Parathyroid adenoma (tissue), 2 donors: ENCODE measurements around the gene PIF1.

Source experiments
- H2AFZ ChIP-seq: fragments of 300-600 bp; sonication (generic); one replicate; pipeline ENCODE4 v1.7.0; 2017; ENCODE audit warnings: antibody characterized with exemption, mild to moderate bottlenecking
- H3K27ac ChIP-seq: fragments of 300-600 bp; sonication (generic); one replicate; pipeline ENCODE4 v1.7.0; 2017
- H3K27me3 ChIP-seq: fragments of 300-600 bp; sonication (generic); one replicate; pipeline ENCODE4 v1.7.0; 2017; ENCODE audit warnings: low read length; ENCODE audit not compliant: control insufficient read depth, insufficient read depth
- H3K36me3 ChIP-seq: fragments of 300-600 bp; sonication (generic); one replicate; pipeline ENCODE4 v1.7.0; 2017; ENCODE audit warnings: low read length; ENCODE audit not compliant: control insufficient read depth, insufficient read depth
- H3K4me1 ChIP-seq: fragments of 300-600 bp; sonication (generic); one replicate; pipeline ENCODE4 v1.7.0; 2017; ENCODE audit warnings: control low read depth
- H3K4me2 ChIP-seq: fragments of 300-600 bp; sonication (generic); one replicate; pipeline ENCODE4 v1.7.0; 2017; ENCODE audit warnings: low read length
- H3K4me3 ChIP-seq: fragments of 300-600 bp; sonication (generic); one replicate; pipeline ENCODE4 v1.7.0; 2017; ENCODE audit warnings: low read depth, low read length
- H3K79me2 ChIP-seq: fragments of 300-600 bp; sonication (generic); one replicate; pipeline ENCODE4 v1.7.0; 2017; ENCODE audit warnings: control low read depth
- H3K9ac ChIP-seq: fragments of 300-600 bp; sonication (generic); one replicate; pipeline ENCODE4 v1.7.0; 2017; ENCODE audit warnings: mild to moderate bottlenecking
- H3K9me3 ChIP-seq: fragments of 300-600 bp; sonication (generic); one replicate; pipeline ENCODE4 v1.7.0; 2017; ENCODE audit warnings: low read length; ENCODE audit not compliant: control insufficient read depth
- TF ChIP-seq, protein P1 (sequence below): fragments of 300-600 bp; sonication (generic); IDR thresholded peaks from one replicate; pipeline ENCODE4 v1.7.0; 2017; ENCODE audit warnings: antibody characterized with exemption, mild to moderate bottlenecking
- donor health status: primary hyperparathyroidism.

Gene PIF1

DNA sequence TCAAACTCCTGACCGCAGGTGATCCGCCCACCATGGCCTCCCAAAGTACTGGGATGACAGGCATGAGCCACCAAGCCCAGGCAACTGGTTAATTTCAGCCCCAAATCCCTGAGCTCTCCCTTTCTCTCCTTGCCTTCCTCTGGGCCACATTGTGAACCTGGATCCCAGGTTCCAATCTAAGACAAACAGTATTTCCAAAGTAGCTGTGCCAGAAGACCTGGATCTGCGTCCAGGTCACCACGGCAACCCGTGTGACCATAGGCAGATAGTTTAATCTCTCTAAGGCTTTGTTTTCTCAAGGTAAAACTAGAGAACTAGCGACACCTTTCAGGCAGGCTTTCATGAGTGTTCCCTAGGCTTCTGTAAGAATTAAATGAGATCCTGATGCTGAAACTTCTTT is 44.1 kb downstream of the PIF1 start:
- Histone ChIP-seq H3K9ac (no peak overlapping the region), H3K4me1 (no peaks in the 10 kb centered on the region), H3K4me3 (no peak overlapping the region), H2AFZ (no peak overlapping the region), H3K36me3 (no peaks in the 10 kb centered on the region), H3K4me2 (no peak overlapping the region), H3K27ac (no peak overlapping the region), H3K9me3 (no peaks in the 10 kb centered on the region), H3K27me3 (no peaks in the 10 kb centered on the region), H3K79me2 (no peaks in the 10 kb centered on the region)
- TF ChIP-seq, protein P1, sequence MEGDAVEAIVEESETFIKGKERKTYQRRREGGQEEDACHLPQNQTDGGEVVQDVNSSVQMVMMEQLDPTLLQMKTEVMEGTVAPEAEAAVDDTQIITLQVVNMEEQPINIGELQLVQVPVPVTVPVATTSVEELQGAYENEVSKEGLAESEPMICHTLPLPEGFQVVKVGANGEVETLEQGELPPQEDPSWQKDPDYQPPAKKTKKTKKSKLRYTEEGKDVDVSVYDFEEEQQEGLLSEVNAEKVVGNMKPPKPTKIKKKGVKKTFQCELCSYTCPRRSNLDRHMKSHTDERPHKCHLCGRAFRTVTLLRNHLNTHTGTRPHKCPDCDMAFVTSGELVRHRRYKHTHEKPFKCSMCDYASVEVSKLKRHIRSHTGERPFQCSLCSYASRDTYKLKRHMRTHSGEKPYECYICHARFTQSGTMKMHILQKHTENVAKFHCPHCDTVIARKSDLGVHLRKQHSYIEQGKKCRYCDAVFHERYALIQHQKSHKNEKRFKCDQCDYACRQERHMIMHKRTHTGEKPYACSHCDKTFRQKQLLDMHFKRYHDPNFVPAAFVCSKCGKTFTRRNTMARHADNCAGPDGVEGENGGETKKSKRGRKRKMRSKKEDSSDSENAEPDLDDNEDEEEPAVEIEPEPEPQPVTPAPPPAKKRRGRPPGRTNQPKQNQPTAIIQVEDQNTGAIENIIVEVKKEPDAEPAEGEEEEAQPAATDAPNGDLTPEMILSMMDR: no peak

DNA sequence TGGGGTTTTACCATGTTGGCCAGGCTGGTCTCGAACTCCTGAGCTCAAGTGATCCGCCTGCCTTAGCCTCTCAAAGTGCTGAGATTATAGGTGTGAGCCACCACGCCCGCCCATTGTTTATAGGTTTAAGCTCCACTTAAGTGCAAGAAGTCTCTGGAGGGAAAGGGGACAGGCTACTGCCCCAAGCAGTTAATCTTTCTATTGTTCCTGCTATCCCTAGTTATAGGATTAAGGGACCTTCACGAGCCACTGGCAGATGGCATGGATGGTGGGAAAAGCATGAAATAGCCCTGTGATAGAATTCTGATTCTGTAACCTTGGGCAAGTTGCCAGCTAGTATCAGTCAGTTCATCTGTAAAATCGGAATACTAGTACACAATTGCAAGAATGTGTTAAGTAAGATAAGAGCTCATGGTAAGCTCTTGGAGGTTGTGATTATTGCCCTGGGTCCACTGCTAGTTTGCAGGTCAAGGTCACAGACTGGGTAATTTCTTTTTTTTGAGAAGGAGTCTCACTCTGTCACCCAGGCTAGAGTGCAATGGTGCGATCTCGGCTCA is 44.8 kb downstream of the PIF1 start:
- Histone ChIP-seq H3K4me3 (no peak overlapping the region), H2AFZ (no peak overlapping the region), H3K79me2 (no peaks in the 10 kb centered on the region), H3K9ac (no peak overlapping the region), H3K4me2 (no peak overlapping the region), H3K4me1 (no peaks in the 10 kb centered on the region), H3K27me3 (no peaks in the 10 kb centered on the region), H3K9me3 (no peaks in the 10 kb centered on the region), H3K36me3 (no peaks in the 10 kb centered on the region), H3K27ac (no peak overlapping the region)
- TF ChIP-seq, protein P1: no peak

DNA sequence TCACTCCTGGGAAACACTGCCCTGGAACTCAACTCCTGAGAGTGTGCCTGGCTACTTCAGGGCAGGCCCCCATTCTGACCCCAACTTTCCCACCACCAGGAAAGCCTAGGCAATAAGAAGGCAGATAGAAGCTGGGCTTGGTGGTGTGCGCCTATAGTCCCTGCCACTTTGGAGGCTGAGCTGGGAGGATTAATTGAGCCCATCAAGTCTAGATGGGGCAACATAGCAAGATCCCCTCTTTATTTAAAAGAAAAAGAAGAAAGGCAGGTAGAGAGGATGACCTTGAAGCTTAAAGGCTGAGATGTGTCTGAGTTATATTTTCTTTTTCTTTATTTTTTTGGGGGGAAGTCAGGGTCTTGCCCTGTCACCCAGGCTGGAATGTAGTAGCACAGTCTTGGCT is 45.8 kb downstream of the PIF1 start:
- no peak overlapping the region for H3K4me2 ChIP-seq
- no peak overlapping the region for H3K4me3 ChIP-seq
- no peaks in the 10 kb centered on the region for H3K4me1 ChIP-seq
- TF ChIP-seq, protein P1: no peak
- no peak overlapping the region for H3K27ac ChIP-seq
- no peaks in the 10 kb centered on the region for H3K79me2 ChIP-seq
- no peaks in the 10 kb centered on the region for H3K27me3 ChIP-seq
- H3K9ac ChIP-seq: no peak overlapping the region
- H3K9me3 ChIP-seq: no peaks in the 10 kb centered on the region
- H3K36me3 ChIP-seq: no peaks in the 10 kb centered on the region
- no peak overlapping the region for H2AFZ ChIP-seq

DNA sequence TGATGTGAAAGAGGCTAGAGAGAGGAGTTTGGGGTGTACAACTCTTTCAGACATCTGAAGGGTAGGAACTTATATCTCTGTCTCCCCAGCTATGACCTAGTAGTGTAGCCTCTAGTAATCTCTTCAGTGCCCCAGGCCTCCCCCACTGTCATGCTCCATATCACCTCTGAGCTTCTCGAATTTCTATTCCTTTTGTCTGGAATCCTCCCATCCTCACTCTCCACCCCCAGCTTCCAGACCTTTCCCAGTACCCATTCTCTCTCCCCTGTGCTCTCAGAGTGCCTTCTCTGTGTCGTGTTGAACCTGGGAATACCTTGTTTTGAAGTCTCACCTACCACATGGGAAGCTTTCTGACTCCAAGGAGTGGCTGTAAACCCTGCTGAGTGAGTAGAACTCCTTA is 46.4 kb downstream of the PIF1 start:
- Histone ChIP-seq H3K36me3 (no peaks in the 10 kb centered on the region), H3K27ac (no peak overlapping the region), H3K4me2 (no peak overlapping the region), H3K4me1 (no peaks in the 10 kb centered on the region), H3K9ac (no peak overlapping the region), H3K9me3 (no peaks in the 10 kb centered on the region), H3K4me3 (no peak overlapping the region), H3K27me3 (no peaks in the 10 kb centered on the region), H2AFZ (no peak overlapping the region), H3K79me2 (no peaks in the 10 kb centered on the region)
- TF ChIP-seq, protein P1: no peak

DNA sequence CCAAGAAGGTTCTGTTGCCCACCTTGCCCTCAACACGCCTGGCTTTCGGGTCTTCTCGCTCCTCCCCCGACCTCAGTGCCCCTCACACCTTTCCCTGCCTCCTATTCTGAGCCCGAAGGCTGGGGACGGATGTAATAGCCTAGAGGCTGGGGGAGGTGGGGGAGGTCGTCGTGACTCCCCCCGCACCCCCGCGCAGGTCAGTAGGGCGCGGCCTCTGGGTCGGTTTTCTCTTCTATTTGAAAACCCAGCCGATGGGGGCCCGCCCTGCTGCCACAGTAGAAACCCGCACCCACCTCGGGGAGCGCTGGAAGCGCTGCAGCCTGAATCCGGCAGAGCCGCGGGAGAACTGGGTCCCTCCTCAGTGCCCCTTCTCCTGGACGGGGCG is 49.1 kb downstream of the PIF1 start:
- H3K4me2 ChIP-seq: peak overlapping the region; percentile 50
- H3K79me2 ChIP-seq: no peaks in the 10 kb centered on the region
- H3K9me3 ChIP-seq: no peaks in the 10 kb centered on the region
- peak overlapping the region; percentile 53 for H3K4me3 ChIP-seq
- no peak overlapping the region for H3K9ac ChIP-seq
- peak overlapping the region; percentile 70 for H2AFZ ChIP-seq
- H3K36me3 ChIP-seq: no peaks in the 10 kb centered on the region
- TF ChIP-seq, protein P1: no peak
- H3K27me3 ChIP-seq: no peaks in the 10 kb centered on the region
- H3K27ac ChIP-seq: no peak overlapping the region
- H3K4me1 ChIP-seq: no peaks in the 10 kb centered on the region
